ENCODE data around the gene ADAR. TPM values are rescaled to one million over a fixed set of nuclear protein-coding genes. Genes with fewer than 3 reads are reported as not detected.

Gene ADAR
- total RNA-seq, 1 donor from 2014 or later: 121 TPM

DNA sequence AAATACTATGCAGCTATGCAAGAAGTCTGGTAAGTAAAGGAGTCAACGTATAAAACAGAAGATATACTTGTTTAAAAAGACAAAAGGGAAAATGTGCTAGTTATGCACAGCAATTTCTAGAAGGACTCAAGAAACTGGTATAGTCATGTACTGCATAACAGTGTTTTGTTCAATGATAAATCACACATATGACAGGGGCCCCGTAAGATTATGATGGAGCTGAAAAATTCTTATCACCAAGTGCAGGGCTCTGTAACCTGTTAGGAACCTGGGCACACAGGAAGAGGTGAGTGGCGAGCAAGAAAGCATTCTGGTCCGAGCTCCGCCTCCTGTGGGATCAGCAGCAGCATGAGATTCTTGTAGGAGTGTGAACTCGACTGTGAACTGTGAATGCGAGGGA, 13.2 kb downstream of the ADAR start:
- DNase-seq (ENCODE audit: low read depth): no peak
- no peaks in the 10 kb centered on the region for H3K27me3 ChIP-seq (ENCODE audit: control insufficient read depth, insufficient read depth, low read length)
- H3K36me3 ChIP-seq (ENCODE audit: control insufficient read depth, insufficient read depth, low read length): peaks cover 5% of the 10 kb centered on the region
- no peak overlapping the region for H3K4me3 ChIP-seq (ENCODE audit: low read depth, low read length)
- TF ChIP-seq, protein P1, sequence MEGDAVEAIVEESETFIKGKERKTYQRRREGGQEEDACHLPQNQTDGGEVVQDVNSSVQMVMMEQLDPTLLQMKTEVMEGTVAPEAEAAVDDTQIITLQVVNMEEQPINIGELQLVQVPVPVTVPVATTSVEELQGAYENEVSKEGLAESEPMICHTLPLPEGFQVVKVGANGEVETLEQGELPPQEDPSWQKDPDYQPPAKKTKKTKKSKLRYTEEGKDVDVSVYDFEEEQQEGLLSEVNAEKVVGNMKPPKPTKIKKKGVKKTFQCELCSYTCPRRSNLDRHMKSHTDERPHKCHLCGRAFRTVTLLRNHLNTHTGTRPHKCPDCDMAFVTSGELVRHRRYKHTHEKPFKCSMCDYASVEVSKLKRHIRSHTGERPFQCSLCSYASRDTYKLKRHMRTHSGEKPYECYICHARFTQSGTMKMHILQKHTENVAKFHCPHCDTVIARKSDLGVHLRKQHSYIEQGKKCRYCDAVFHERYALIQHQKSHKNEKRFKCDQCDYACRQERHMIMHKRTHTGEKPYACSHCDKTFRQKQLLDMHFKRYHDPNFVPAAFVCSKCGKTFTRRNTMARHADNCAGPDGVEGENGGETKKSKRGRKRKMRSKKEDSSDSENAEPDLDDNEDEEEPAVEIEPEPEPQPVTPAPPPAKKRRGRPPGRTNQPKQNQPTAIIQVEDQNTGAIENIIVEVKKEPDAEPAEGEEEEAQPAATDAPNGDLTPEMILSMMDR (IDR thresholded peaks at IDR 0.05; ENCODE audit: insufficient read depth, low read length, poor library complexity, severe bottlenecking): no peak

DNA sequence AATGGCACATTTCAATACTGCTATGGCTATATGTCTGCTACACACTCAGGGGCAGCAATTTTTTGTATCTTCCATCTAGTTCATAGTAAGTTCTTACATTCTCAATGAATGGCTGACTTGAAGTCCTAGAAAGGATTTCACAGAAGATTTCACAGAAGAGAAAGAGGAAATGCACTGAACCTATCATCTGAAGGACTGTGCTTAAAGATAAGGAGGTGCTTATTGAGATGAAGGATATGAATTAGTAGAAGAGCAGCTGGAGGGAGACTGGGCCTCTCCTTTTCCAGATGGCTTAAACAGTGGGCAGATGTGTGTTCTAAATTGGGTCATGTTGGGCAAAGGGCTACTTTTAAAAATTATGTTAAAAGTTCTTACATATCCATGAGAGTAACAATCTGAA, 14.6 kb downstream of the ADAR start:
- peaks cover 6% of the 10 kb centered on the region for H3K36me3 ChIP-seq (ENCODE audit: control insufficient read depth, insufficient read depth, low read length)
- no peaks in the 10 kb centered on the region for H3K27me3 ChIP-seq (ENCODE audit: control insufficient read depth, insufficient read depth, low read length)
- no peak for DNase-seq (ENCODE audit: low read depth)
- H3K4me3 ChIP-seq (ENCODE audit: low read depth, low read length): no peak overlapping the region
- TF ChIP-seq, protein P1 (IDR thresholded peaks at IDR 0.05; ENCODE audit: insufficient read depth, low read length, poor library complexity, severe bottlenecking): no peak

DNA sequence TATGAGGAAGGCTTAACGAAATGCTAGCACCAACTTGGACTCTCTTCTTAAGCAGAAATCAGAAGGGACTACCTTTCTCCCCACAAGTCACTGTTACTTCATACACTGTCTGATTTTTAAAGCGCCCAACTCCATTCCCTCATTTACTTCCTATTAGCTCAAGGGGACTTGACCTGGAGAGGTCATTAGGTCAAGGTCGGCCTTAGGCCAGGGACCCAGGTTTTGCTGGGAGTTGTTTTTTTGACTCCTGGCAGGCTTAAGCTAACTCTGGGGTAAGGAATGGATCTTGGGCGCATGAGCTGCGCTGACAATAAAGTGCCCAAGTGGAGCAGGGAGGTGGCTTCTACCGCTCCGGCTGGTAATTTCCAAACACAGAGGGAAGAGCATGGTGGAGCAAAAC, 16.8 kb downstream of the ADAR start:
- DNase-seq (ENCODE audit: low read depth): no peak
- TF ChIP-seq, protein P1 (IDR thresholded peaks at IDR 0.05; ENCODE audit: insufficient read depth, low read length, poor library complexity, severe bottlenecking): no peak
- peaks cover 6% of the 10 kb centered on the region for H3K36me3 ChIP-seq (ENCODE audit: control insufficient read depth, insufficient read depth, low read length)
- no peaks in the 10 kb centered on the region for H3K27me3 ChIP-seq (ENCODE audit: control insufficient read depth, insufficient read depth, low read length)
- no peak overlapping the region for H3K4me3 ChIP-seq (ENCODE audit: low read depth, low read length)

DNA sequence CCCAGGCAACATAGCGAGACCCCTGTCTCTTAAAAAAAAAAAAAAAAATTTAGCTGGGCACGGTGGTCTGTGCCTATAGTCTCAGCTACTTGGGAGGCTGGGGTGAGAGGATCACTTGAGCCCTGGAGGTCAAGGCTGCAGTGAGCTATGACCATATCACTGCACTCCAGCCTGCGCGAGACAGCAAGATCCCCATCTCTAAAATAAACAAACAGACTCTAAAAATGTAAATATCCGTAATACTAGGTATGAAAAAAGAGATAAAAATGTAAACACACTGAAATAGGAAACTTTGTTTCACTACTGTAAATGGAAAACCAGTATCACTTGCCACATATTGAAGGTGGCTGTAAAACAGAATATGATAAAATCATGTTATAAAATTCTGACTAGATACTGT, 17.2 kb downstream of the ADAR start:
- H3K4me3 ChIP-seq (ENCODE audit: low read depth, low read length): no peak overlapping the region
- TF ChIP-seq, protein P1 (IDR thresholded peaks at IDR 0.05; ENCODE audit: insufficient read depth, low read length, poor library complexity, severe bottlenecking): no peak
- H3K27me3 ChIP-seq (ENCODE audit: control insufficient read depth, insufficient read depth, low read length): no peaks in the 10 kb centered on the region
- no peak for DNase-seq (ENCODE audit: low read depth)
- H3K36me3 ChIP-seq (ENCODE audit: control insufficient read depth, insufficient read depth, low read length): peaks cover 6% of the 10 kb centered on the region

DNA sequence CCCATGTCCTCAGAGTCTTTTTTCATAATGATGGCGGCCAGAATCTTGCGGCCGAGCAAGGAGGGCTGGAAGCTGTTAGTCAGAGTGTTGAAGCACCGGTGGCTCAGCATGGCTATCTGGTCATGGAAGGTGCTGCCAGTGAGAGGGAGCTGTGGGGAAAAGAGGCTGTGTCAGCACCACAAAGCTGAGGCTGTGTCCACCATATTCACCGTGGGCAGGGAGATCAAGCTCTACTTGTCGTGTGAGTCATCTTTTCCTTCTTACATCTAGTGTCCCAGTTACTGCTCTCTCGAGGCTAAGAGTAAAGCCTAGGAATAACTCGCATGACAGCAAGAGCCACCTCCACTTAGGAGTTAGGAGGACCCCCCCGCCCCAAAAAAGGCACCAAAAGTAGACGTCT, 18.2 kb downstream of the ADAR start:
- no peak for DNase-seq (ENCODE audit: low read depth)
- TF ChIP-seq, protein P1 (IDR thresholded peaks at IDR 0.05; ENCODE audit: insufficient read depth, low read length, poor library complexity, severe bottlenecking): no peak
- H3K36me3 ChIP-seq (ENCODE audit: control insufficient read depth, insufficient read depth, low read length): peaks cover 6% of the 10 kb centered on the region
- no peak overlapping the region for H3K4me3 ChIP-seq (ENCODE audit: low read depth, low read length)
- no peaks in the 10 kb centered on the region for H3K27me3 ChIP-seq (ENCODE audit: control insufficient read depth, insufficient read depth, low read length)

DNA sequence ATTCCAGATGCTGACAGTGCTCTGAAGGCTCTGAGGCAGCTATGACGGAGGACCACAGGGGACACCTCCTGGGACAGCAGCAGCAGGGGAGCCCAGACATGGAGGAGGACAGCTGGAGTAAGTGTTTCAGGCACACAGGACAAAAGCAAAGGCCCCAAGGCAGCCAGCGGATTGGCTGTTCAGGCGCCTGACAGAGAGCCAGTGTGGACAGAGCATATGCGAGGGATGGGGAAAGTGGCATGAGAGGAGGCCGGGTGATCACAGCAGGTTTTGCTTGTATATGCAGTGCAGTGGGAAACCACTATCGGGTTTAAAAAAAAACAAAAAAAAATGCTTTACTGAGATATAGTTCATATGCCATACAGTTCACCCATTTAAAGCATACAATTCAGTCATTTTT, 21.3 kb downstream of the ADAR start:
- no peak overlapping the region for H3K4me3 ChIP-seq (ENCODE audit: low read depth, low read length)
- no peak for DNase-seq (ENCODE audit: low read depth)
- TF ChIP-seq, protein P1 (IDR thresholded peaks at IDR 0.05; ENCODE audit: insufficient read depth, low read length, poor library complexity, severe bottlenecking): no peak
- peaks cover 9% of the 10 kb centered on the region for H3K36me3 ChIP-seq (ENCODE audit: control insufficient read depth, insufficient read depth, low read length)
- no peaks in the 10 kb centered on the region for H3K27me3 ChIP-seq (ENCODE audit: control insufficient read depth, insufficient read depth, low read length)

Measured in kidney epithelial cell (primary cell).